ENCODE results near the gene IL13.

GRCh38 chr5:132648355-132648754 lies 9.6 kb upstream of the IL13 start:
- TF ChIP-seq MYC (IDR thresholded peaks at IDR 0.05; ENCODE audit: insufficient read depth, insufficient read length, insufficient replicate concordance, low read length, severe bottlenecking) (no peak), CTCF (IDR thresholded peaks at IDR 0.05 in 2 of 3, conservative IDR thresholded peaks at IDR 0.05 in 1 of 3; ENCODE audit: control insufficient read depth in 2 of 3, extremely low read depth in 1 of 3, insufficient read depth in 1 of 3, low read depth in 3 of 3, low read length in 3 of 3) (no peak), ELK1 (IDR thresholded peaks at IDR 0.05; ENCODE audit: low read depth, low read length) (no peak), SUPT20H (IDR thresholded peaks at IDR 0.05; ENCODE audit: borderline replicate concordance, control insufficient read depth, low read depth, low read length) (no peak), SP1 (IDR thresholded peaks at IDR 0.05; ENCODE audit: low read depth, low read length) (no peak), RFX5 (IDR thresholded peaks at IDR 0.05; ENCODE audit: low read depth, low read length) (no peak), KAT2A (conservative IDR thresholded peaks at IDR 0.05; ENCODE audit: control insufficient read depth, low read depth, low read length) (no peak), TBL1XR1 (IDR thresholded peaks at IDR 0.05; ENCODE audit: low read depth, low read length) (no peak), CEBPZ (IDR thresholded peaks at IDR 0.05; ENCODE audit: low read depth, low read length) (no peak), FOS (IDR thresholded peaks at IDR 0.05; ENCODE audit: borderline replicate concordance, extremely low read depth, insufficient read length) (no peak), DPF2 (IDR thresholded peaks at IDR 0.05) (no peak), TAF1 (IDR thresholded peaks at IDR 0.05; ENCODE audit: borderline replicate concordance, low read depth, low read length) (no peak), EP300 (IDR thresholded peaks at IDR 0.05; ENCODE audit: borderline replicate concordance in 1 of 2, control insufficient read depth in 1 of 2, low read depth in 2 of 2, low read length in 2 of 2) (no peak), REST (IDR thresholded peaks at IDR 0.05; ENCODE audit: low read depth, low read length) (no peak)

All from GM12878 (cell line).